GM13977 (cell line): Measurements from ENCODE around the gene IRF5.

Experiments used
- DNase-seq: peaks from one replicate; pipeline ENCODE4 v3.0.0; 2012; ENCODE audit warnings: low spot score
- in situ Hi-C: fragments of 300-500 bp; cut with MboI; formaldehyde crosslinking; loops from one replicate; pipeline ENCODE4 v1.12.0; 2022; ENCODE audit warnings: low sequenced_read_pairs, low pct_unique_long_range_greater_than_20kb, mixed read lengths, inconsistent platforms; ENCODE audit not compliant: unreplicated experiment
- TF ChIP-seq, protein P1 (sequence below): IDR thresholded peaks from 2 replicates; pipeline ENCODE4 v1.5.1; 2012; ENCODE audit warnings: mild to moderate bottlenecking, control low read depth; ENCODE audit not compliant: insufficient read depth; ENCODE audit errors: extremely low read depth, missing control alignments

The IRF5 gene

GRCh38 chr7:128954150-128954549, 16.4 kb downstream of the IRF5 start:
- in situ Hi-C loops = no loop called here
- DNase-seq = no peak
- TF ChIP-seq, protein P1, sequence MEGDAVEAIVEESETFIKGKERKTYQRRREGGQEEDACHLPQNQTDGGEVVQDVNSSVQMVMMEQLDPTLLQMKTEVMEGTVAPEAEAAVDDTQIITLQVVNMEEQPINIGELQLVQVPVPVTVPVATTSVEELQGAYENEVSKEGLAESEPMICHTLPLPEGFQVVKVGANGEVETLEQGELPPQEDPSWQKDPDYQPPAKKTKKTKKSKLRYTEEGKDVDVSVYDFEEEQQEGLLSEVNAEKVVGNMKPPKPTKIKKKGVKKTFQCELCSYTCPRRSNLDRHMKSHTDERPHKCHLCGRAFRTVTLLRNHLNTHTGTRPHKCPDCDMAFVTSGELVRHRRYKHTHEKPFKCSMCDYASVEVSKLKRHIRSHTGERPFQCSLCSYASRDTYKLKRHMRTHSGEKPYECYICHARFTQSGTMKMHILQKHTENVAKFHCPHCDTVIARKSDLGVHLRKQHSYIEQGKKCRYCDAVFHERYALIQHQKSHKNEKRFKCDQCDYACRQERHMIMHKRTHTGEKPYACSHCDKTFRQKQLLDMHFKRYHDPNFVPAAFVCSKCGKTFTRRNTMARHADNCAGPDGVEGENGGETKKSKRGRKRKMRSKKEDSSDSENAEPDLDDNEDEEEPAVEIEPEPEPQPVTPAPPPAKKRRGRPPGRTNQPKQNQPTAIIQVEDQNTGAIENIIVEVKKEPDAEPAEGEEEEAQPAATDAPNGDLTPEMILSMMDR = no peak

- DNase-seq = no peak
- in situ Hi-C loops = no loop called here
- TF ChIP-seq, protein P1 = no peak
Observed at GRCh38 chr7:128954830-128955802, 17.4 kb downstream of the IRF5 start.

- in situ Hi-C loops = no loop called here
- TF ChIP-seq, protein P1 = no peak
- no peak for DNase-seq
Observed at GRCh38 chr7:128955981-128956380, 18.3 kb downstream of the IRF5 start.

GRCh38 chr7:128959296-128959695, 21.6 kb downstream of the IRF5 start:
- TF ChIP-seq, protein P1 = no peak
- in situ Hi-C loops = no loop called here

GRCh38 chr7:128961030-128961659, 23.4 kb downstream of the IRF5 start:
- TF ChIP-seq, protein P1 = no peak
- DNase-seq = no peak
- in situ Hi-C loops = no loop called here

More at GRCh38 chr7:128959296-128959695, 21.6 kb downstream of the IRF5 start:
- DNase-seq = no peak

- TF ChIP-seq, protein P1 = no peak
- no peak for DNase-seq
- in situ Hi-C loops = no loop called here
Observed at GRCh38 chr7:128962899-128963298, 25.2 kb downstream of the IRF5 start.
